ENCODE data around the gene NDUFA7.
A peak's percentile ranks its signal among the peaks of the same experiment; 100 is the strongest.
"Not testable (repeated sequence)": the region's sequence is repeated elsewhere in the genome, so short reads cannot be mapped to it uniquely, and the experiment has no call there.

Gene NDUFA7

DNA sequence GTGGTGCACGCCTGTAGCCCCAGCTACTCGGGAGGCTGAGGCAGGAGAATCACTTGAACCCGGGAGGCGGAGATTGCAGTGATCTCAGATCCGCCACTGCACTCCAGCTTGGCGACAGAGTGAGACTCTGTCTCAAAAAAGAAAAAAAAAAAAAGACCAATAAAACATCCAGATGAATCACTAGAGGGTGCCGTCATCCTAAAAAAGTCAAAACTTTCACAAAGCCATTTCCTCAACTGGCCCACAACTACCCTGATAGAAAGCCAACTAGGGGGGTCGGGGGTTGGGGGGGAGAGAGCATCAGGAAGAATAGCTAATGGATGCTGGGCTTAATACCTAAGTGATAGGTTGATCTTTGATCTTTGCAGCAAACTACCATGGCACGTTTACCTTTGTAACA is 2.3 kb downstream of the NDUFA7 start:
- H3K4me1 ChIP-seq (ENCODE audit: insufficient read depth, low read length, poor library complexity, severe bottlenecking), result peaks cover 40% of the 10 kb centered on the region
- H3K27me3 ChIP-seq (ENCODE audit: insufficient read depth, low read length, poor library complexity, severe bottlenecking); H3K9me2 ChIP-seq (replicated peaks; ENCODE audit: low read depth, low read length); H3K9ac ChIP-seq (ENCODE audit: low read depth, low read length, poor library complexity, severe bottlenecking); H3K9me3 ChIP-seq (ENCODE audit: insufficient read depth, low read depth, low read length); H3K36me3 ChIP-seq (ENCODE audit: insufficient read depth, low read length); H2AFZ ChIP-seq (ENCODE audit: low read length); H3K4me3 ChIP-seq (ENCODE audit: low read length, poor library complexity, severe bottlenecking); H3F3A ChIP-seq (ENCODE audit: low read depth): not testable (repeated sequence)
- peaks cover 23% of the 10 kb centered on the region for H4K20me1 ChIP-seq (ENCODE audit: insufficient read depth, low read length, poor library complexity, severe bottlenecking)
- peak overlapping the region; percentile 82 for H3K4me2 ChIP-seq (ENCODE audit: low read depth, low read length, poor library complexity, severe bottlenecking)
- H3K79me2 ChIP-seq (ENCODE audit: insufficient read depth, low read length), result peaks cover 42% of the 10 kb centered on the region
- TF ChIP-seq, protein P1, sequence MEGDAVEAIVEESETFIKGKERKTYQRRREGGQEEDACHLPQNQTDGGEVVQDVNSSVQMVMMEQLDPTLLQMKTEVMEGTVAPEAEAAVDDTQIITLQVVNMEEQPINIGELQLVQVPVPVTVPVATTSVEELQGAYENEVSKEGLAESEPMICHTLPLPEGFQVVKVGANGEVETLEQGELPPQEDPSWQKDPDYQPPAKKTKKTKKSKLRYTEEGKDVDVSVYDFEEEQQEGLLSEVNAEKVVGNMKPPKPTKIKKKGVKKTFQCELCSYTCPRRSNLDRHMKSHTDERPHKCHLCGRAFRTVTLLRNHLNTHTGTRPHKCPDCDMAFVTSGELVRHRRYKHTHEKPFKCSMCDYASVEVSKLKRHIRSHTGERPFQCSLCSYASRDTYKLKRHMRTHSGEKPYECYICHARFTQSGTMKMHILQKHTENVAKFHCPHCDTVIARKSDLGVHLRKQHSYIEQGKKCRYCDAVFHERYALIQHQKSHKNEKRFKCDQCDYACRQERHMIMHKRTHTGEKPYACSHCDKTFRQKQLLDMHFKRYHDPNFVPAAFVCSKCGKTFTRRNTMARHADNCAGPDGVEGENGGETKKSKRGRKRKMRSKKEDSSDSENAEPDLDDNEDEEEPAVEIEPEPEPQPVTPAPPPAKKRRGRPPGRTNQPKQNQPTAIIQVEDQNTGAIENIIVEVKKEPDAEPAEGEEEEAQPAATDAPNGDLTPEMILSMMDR (conservative IDR thresholded peaks at IDR 0.05; ENCODE audit: low read length), result 0 out of 2 replicates have a peak, but pooled peaks have one; percentile 15

DNA sequence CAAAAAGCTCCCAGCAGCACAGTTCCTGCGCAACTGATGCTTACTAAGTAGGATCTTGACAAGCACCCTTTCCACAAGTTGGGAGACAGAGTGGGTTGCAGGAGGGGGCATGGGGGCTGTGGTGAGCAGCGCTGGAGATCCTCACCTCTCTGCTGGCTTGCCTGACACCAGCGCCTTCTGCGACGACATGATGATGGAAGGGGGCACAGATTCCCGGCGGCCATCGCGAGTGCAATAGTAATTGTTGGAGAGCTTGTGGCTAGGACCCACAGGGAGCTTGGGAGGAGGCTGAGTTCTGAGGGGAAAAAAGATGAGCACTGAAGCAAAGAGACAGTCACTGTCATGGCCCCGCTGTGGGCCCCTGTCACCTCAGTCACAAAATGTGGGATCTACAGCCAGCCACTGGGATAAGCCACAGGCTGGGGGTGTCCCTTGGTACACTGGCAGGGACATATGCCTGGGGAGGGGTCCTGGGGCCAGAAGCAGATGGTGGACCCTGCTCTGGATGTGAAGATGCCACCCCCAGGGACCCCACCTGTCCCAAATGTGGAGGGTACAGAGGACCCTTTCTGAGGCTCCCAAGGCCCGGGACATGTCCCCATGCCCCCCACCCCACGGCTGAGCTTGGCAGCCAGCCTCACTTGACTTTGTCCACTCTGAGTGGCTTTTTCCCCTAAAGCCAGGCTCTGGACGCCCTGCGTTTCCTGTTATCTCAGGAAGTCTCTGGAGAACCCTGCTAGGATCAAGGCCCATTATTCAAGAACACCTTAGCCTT is 4.6 kb downstream of the NDUFA7 start:
- H3K9ac ChIP-seq (ENCODE audit: low read depth, low read length, poor library complexity, severe bottlenecking), result peak overlapping the region; percentile 43

DNA sequence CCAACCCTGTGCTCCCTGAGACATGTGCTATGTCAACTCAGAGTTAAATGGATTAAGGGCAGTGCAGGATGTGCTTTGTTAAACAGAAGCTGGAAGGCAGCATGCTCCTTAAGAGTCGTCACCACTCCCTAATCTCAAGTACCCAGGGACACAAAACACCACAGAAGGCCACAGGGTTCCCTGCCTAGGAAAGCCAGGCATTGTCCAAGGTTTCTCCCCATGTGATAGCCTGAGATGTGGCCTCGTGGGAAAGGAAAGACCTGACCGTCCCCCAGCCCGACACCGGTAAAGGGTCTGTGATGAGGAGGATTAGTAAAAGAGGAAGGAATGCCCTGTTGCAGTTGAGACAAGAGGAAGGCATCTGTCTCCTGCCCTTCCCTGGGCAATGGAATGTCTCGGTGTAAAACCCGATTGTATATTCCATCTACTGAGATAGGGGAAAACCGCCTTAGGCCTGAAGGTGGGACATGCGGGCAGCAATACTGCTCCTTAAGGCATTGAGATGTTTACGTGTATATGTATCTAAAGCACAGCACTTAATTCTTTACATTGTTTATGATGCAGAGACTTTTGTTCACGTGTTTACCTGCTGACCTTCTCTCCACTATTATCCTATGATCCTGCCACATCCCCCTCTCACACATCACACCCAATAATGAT is 6.1 kb downstream of the NDUFA7 start:
- not testable (repeated sequence) for H4K20me1 ChIP-seq (ENCODE audit: insufficient read depth, low read length, poor library complexity, severe bottlenecking); H3F3A ChIP-seq (ENCODE audit: low read depth); H3K4me2 ChIP-seq (ENCODE audit: low read depth, low read length, poor library complexity, severe bottlenecking); H3K36me3 ChIP-seq (ENCODE audit: insufficient read depth, low read length); H3K9ac ChIP-seq (ENCODE audit: low read depth, low read length, poor library complexity, severe bottlenecking); H3K79me2 ChIP-seq (ENCODE audit: insufficient read depth, low read length); H3K9me3 ChIP-seq (ENCODE audit: insufficient read depth, low read depth, low read length); H2AFZ ChIP-seq (ENCODE audit: low read length); H3K9me2 ChIP-seq (replicated peaks; ENCODE audit: low read depth, low read length); H3K4me3 ChIP-seq (ENCODE audit: low read length, poor library complexity, severe bottlenecking); H3K27me3 ChIP-seq (ENCODE audit: insufficient read depth, low read length, poor library complexity, severe bottlenecking)
- H3K4me1 ChIP-seq (ENCODE audit: insufficient read depth, low read length, poor library complexity, severe bottlenecking), result peaks cover 15% of the 10 kb centered on the region

More for the DNA sequence above, 4.6 kb downstream of the NDUFA7 start:
- H4K20me1 ChIP-seq (ENCODE audit: insufficient read depth, low read length, poor library complexity, severe bottlenecking), result peaks cover 1% of the 10 kb centered on the region
- no peak for TF ChIP-seq EZH2phosphoT487 (IDR thresholded peaks at IDR 0.05; ENCODE audit: borderline replicate concordance)
- TF ChIP-seq, protein P1 (conservative IDR thresholded peaks at IDR 0.05; ENCODE audit: low read length), result no peak
- H3K27me3 ChIP-seq (ENCODE audit: insufficient read depth, low read length, poor library complexity, severe bottlenecking), result no peaks in the 10 kb centered on the region
- H2AFZ ChIP-seq (ENCODE audit: low read length), result no peak overlapping the region
- peak overlapping the region; percentile 38 for H3K4me3 ChIP-seq (ENCODE audit: low read length, poor library complexity, severe bottlenecking)
- H3K9me3 ChIP-seq (ENCODE audit: insufficient read depth, low read depth, low read length), result no peaks in the 10 kb centered on the region
- H3K36me3 ChIP-seq (ENCODE audit: insufficient read depth, low read length), result no peaks in the 10 kb centered on the region; the same call in 1 of the 2 replicates
- H3F3A ChIP-seq (ENCODE audit: low read depth), result no peaks in the 10 kb centered on the region
- H3K79me2 ChIP-seq (ENCODE audit: insufficient read depth, low read length), result peaks cover 19% of the 10 kb centered on the region
- peak overlapping the region; percentile 63 for H3K4me2 ChIP-seq (ENCODE audit: low read depth, low read length, poor library complexity, severe bottlenecking)
- H3K4me1 ChIP-seq (ENCODE audit: insufficient read depth, low read length, poor library complexity, severe bottlenecking), result peaks cover 21% of the 10 kb centered on the region
- H3K9me2 ChIP-seq (replicated peaks; ENCODE audit: low read depth, low read length), result no peaks in the 10 kb centered on the region

Measured in Loucy (cell line).